LoVo (cell line): ENCODE data around the gene TMC5.

Source experiments
- DNase-seq: peaks from one replicate; pipeline ENCODE4 v3.0.0-alpha.2; 2016; ENCODE audit warnings: low spot score

The TMC5 gene

GRCh38 chr16:19460397-19460796, 42.7 kb downstream of the TMC5 start:
- no peak for DNase-seq

- DNase-seq: no peak
Measured at GRCh38 chr16:19463468-19464315, 46.0 kb downstream of the TMC5 start.

GRCh38 chr16:19468300-19468699, 50.6 kb downstream of the TMC5 start:
- no peak for DNase-seq

GRCh38 chr16:19472482-19472881, 54.8 kb downstream of the TMC5 start:
- DNase-seq: no peak

- DNase-seq: no peak
Measured at GRCh38 chr16:19474617-19475016, 56.9 kb downstream of the TMC5 start.

- DNase-seq: no peak
Measured at GRCh38 chr16:19478505-19478904, 60.8 kb downstream of the TMC5 start.

GRCh38 chr16:19479302-19479721, 61.6 kb downstream of the TMC5 start:
- DNase-seq: no peak

GRCh38 chr16:19481296-19481695, 63.6 kb downstream of the TMC5 start:
- no peak for DNase-seq

GRCh38 chr16:19481769-19482168, 64.1 kb downstream of the TMC5 start:
- DNase-seq: no peak

- no peak for DNase-seq
Measured at GRCh38 chr16:19482291-19482690, 64.6 kb downstream of the TMC5 start.

- no peak for DNase-seq
Measured at GRCh38 chr16:19484096-19484495, 66.4 kb downstream of the TMC5 start.

GRCh38 chr16:19485611-19486010, 67.9 kb downstream of the TMC5 start:
- no peak for DNase-seq

- no peak for DNase-seq
Measured at GRCh38 chr16:19486051-19486450, 68.4 kb downstream of the TMC5 start.

- no peak for DNase-seq
Measured at GRCh38 chr16:19486750-19487325, 69.2 kb downstream of the TMC5 start.

GRCh38 chr16:19488213-19488640, 70.5 kb downstream of the TMC5 start:
- DNase-seq: peak; percentile 10

GRCh38 chr16:19490619-19491018, 72.9 kb downstream of the TMC5 start:
- DNase-seq: no peak

GRCh38 chr16:19497176-19497575, 79.5 kb downstream of the TMC5 start:
- DNase-seq: no peak

- no peak for DNase-seq
Measured at GRCh38 chr16:19499006-19499405, 81.3 kb downstream of the TMC5 start.

- DNase-seq: no peak
Measured at GRCh38 chr16:19499481-19499880, 81.8 kb downstream of the TMC5 start.

- DNase-seq: peak; percentile 65
Measured at GRCh38 chr16:19502395-19503131, 84.9 kb downstream of the TMC5 start.

GRCh38 chr16:19503461-19504075, 85.9 kb downstream of the TMC5 start:
- no peak for DNase-seq

GRCh38 chr16:19505600-19506303, 88.1 kb downstream of the TMC5 start:
- no peak for DNase-seq
